Vagina (tissue), 2 donors: ENCODE data around the gene NUDCD3.

Experiments
- CTCF ChIP-seq, 3 experiments: fragments of 450-650 bp in 2 of 3; fragments of 200-600 bp in 1 of 3; sonication (generic) in 1 of 3; IDR thresholded peaks; one replicate each; pipeline ENCODE4 v1.5.1; 2017 to 2019; ENCODE audit warnings: antibody characterized with exemption in 3 of 3, mild to moderate bottlenecking in 2 of 3, moderate library complexity in 2 of 3
- POLR2A ChIP-seq, 2 donors: fragments of 450-650 bp; IDR thresholded peaks; one replicate each; pipeline ENCODE4 v1.6.1; 2017; ENCODE audit warnings: antibody characterized with exemption in 2 of 2, mild to moderate bottlenecking in 2 of 2, moderate library complexity in 2 of 2

- TF ChIP-seq CTCF (IDR thresholded peaks at IDR 0.05), result no peak
- TF ChIP-seq POLR2A (IDR thresholded peaks at IDR 0.05), result no peak
Measured at GRCh38 chr7:44378744-44379143, 111.7 kb downstream of the NUDCD3 start.
